HCT116 (cell line): ENCODE data around the gene CARD6. TPM values are rescaled to one million over a fixed set of nuclear protein-coding genes. Genes with fewer than 3 reads are reported as not detected.

ENCODE experiments used
- ATAC-seq: fragments of 200-7000 bp; cut with Tn5 transposase; 2 replicates; pipeline ENCODE4 v1.9.1; 2020; ENCODE audit warnings: mild to moderate bottlenecking, moderate library complexity
- BruUV-seq: library from RNA; stranded (reverse); fragments of 400-500 nt; replicated peaks from 2 replicates; lab custom pipeline; 2021; lab: Mats Ljungman, UMichigan
- CTCF ChIA-PET: fragments of 300-600 bp; sonication (Branson Sonifier 250); formaldehyde crosslinking; loops from one replicate; lab custom pipeline; 2021; ENCODE audit warnings: antibody characterized with exemption; lab: Charles Lee
- POLR2A ChIA-PET: fragments of 300-600, 350-600 bp; sonication (Branson Sonifier 250); formaldehyde crosslinking; loops from one replicate; lab custom pipeline; 2021; ENCODE audit warnings: antibody characterized with exemption; lab: Charles Lee
- RAD21 ChIA-PET, 2 experiments: fragments of 300-600 bp; sonication (Branson Sonifier 250); formaldehyde crosslinking; loops; one replicate each; lab custom pipeline; 2023; ENCODE audit warnings: low total read pairs in 2 of 2; ENCODE audit not compliant: uncharacterized antibody in 2 of 2, unreplicated experiment in 2 of 2, low non-redundant PET in 1 of 2; lab: Charles Lee
- DNase-seq: peaks from one replicate; pipeline ENCODE4 v3.0.0-alpha.2; 2010; ENCODE audit warnings: low read depth, low spot score
- H2AFZ ChIP-seq: fragments of 200-600 bp; shearing (Covaris generic), sonication (generic); 2 replicates; pipeline ENCODE4 v1.6.1; 2017; ENCODE audit warnings: low read depth, mixed run types, mixed read lengths, antibody characterized with exemption, low read length; ENCODE audit not compliant: poor library complexity, severe bottlenecking
- H3K27ac ChIP-seq: 2 replicates; pipeline ENCODE4 v1.5.1; 2012; ENCODE audit warnings: low read depth, low read length
- H3K27me3 ChIP-seq: fragments of 200-600 bp; sonication (generic); 2 replicates; pipeline ENCODE4 v1.6.1; 2016; ENCODE audit warnings: mixed run types, low read length, mixed read lengths; ENCODE audit not compliant: insufficient read depth
- H3K36me3 ChIP-seq, 2 experiments: fragments of 200-500 bp in 1 of 2; fragments of 200-600 bp in 1 of 2; sonication (Bioruptor generic) in 1 of 2; sonication (generic) in 1 of 2; 2 replicates each; pipeline versions ENCODE4 v1.5.1 to v1.6.1; 2014 to 2016; ENCODE audit warnings: low read length in 2 of 2, inconsistent platforms in 1 of 2, mixed read lengths in 1 of 2, mixed run types in 1 of 2; ENCODE audit not compliant: insufficient read depth in 2 of 2, control insufficient read depth in 1 of 2
- H3K4me1 ChIP-seq, 2 experiments: fragments of 200-600 bp in 1 of 2; sonication (generic) in 1 of 2; 2 replicates each; pipeline versions ENCODE4 v1.5.1 to v1.6.1; 2012 to 2017; ENCODE audit warnings: low read length in 2 of 2, inconsistent platforms in 1 of 2, mild to moderate bottlenecking in 1 of 2, mixed read lengths in 1 of 2, mixed run types in 1 of 2, moderate library complexity in 1 of 2; ENCODE audit not compliant: insufficient read depth in 2 of 2, control insufficient read depth in 1 of 2
- H3K4me2 ChIP-seq: fragments of 200-600 bp; sonication (generic); 2 replicates; pipeline ENCODE4 v1.6.1; 2017; ENCODE audit warnings: mixed run types, low read length, mixed read lengths
- H3K4me3 ChIP-seq, 2 experiments: fragments of 200-600 bp in 1 of 2; sonication (generic) in 1 of 2; replicated peaks in 1 of 2; 2 replicates each; pipeline ENCODE4 v1.5.1; 2011 to 2016; ENCODE audit warnings: low read length in 2 of 2, control low read depth in 1 of 2, low read depth in 1 of 2, mild to moderate bottlenecking in 1 of 2, mixed read lengths in 1 of 2, mixed run types in 1 of 2
- H3K79me2 ChIP-seq: fragments of 200-600 bp; sonication (generic); 2 replicates; pipeline ENCODE4 v1.6.1; 2017; ENCODE audit warnings: mild to moderate bottlenecking, mixed run types, low read length, moderate library complexity, mixed read lengths; ENCODE audit not compliant: insufficient read depth
- H3K9ac ChIP-seq: fragments of 200-600 bp; sonication (generic); 2 replicates; pipeline ENCODE4 v1.6.1; 2016; ENCODE audit warnings: low read length, mixed read lengths
- H3K9me2 ChIP-seq: fragments of 200-600 bp; sonication (generic), shearing (Covaris generic); 2 replicates; pipeline ENCODE4 v1.6.1; 2017; ENCODE audit warnings: mixed run types, mild to moderate bottlenecking, moderate library complexity; ENCODE audit not compliant: insufficient read depth
- H3K9me3 ChIP-seq, 2 experiments: fragments of 200-500 bp in 1 of 2; fragments of 200-600 bp in 1 of 2; sonication (Bioruptor generic) in 1 of 2; sonication (generic) in 1 of 2; 2 replicates each; pipeline ENCODE4 v1.6.1; 2014 to 2017; ENCODE audit warnings: low read length in 2 of 2, mixed read lengths in 2 of 2, inconsistent platforms in 1 of 2, low read depth in 1 of 2, mild to moderate bottlenecking in 1 of 2, mixed run types in 1 of 2, moderate library complexity in 1 of 2; ENCODE audit not compliant: control insufficient read depth in 1 of 2, insufficient read depth in 1 of 2
- H4K20me1 ChIP-seq: fragments of 200-600 bp; sonication (generic), shearing (Covaris generic); 2 replicates; pipeline ENCODE4 v1.6.1; 2017; ENCODE audit warnings: mixed run types, mild to moderate bottlenecking, moderate library complexity; ENCODE audit not compliant: insufficient read depth
- CBX3 ChIP-seq: IDR thresholded peaks from 2 replicates; pipeline ENCODE4 v1.6.1; 2012; ENCODE audit warnings: low read depth
- CTCF ChIP-seq, 3 experiments: fragments of 200-600 bp in 1 of 3; sonication (generic) in 1 of 3; IDR thresholded peaks in 2 of 3; conservative IDR thresholded peaks in 1 of 3; 2 replicates each; pipeline ENCODE4 v1.5.1; 2012 to 2017; ENCODE audit warnings: low read depth in 2 of 3, low read length in 2 of 3, antibody characterized with exemption in 1 of 3, borderline replicate concordance in 1 of 3, control low read depth in 1 of 3, mild to moderate bottlenecking in 1 of 3, mixed read lengths in 1 of 3, mixed run types in 1 of 3, moderate library complexity in 1 of 3; ENCODE audit not compliant: insufficient read depth in 1 of 3
- EGR1 ChIP-seq: IDR thresholded peaks from 2 replicates; pipeline ENCODE4 v1.6.1; 2012; ENCODE audit warnings: low read depth
- ELF1 ChIP-seq: IDR thresholded peaks from 2 replicates; pipeline ENCODE4 v1.6.1; 2012; ENCODE audit warnings: low read depth, borderline replicate concordance
- JUND ChIP-seq: IDR thresholded peaks from 2 replicates; pipeline ENCODE4 v1.6.1; 2012
- REST ChIP-seq: IDR thresholded peaks from 2 replicates; pipeline ENCODE4 v1.6.1; 2012; ENCODE audit warnings: low read depth
- SRF ChIP-seq: IDR thresholded peaks from 2 replicates; pipeline ENCODE4 v1.6.1; 2012; ENCODE audit warnings: low read depth
- TCF7L2 ChIP-seq: IDR thresholded peaks from 2 replicates; pipeline ENCODE4 v1.7.0; 2011; ENCODE audit warnings: borderline replicate concordance, inconsistent platforms; ENCODE audit not compliant: insufficient read depth, insufficient read length; ENCODE audit errors: extremely low read depth
- ZBTB33 ChIP-seq: IDR thresholded peaks from 2 replicates; pipeline ENCODE4 v1.6.1; 2011; ENCODE audit warnings: mild to moderate bottlenecking, low read length, moderate library complexity; ENCODE audit not compliant: insufficient replicate concordance; ENCODE audit errors: extremely low read depth
- ZFX ChIP-seq: fragments of 450-650 bp; IDR thresholded peaks from 2 replicates; pipeline ENCODE4 v1.6.1; 2017
- intact Hi-C: fragments of 100-400 bp; cut with micrococcal nuclease; formaldehyde crosslinking; loops from 2 replicates; pipeline ENCODE4 v1.10.0; 2022
- total RNA-seq: library from RNA; stranded (reverse); gene quantifications from one replicate; pipeline ENCODE4 v1.2.1, GENCODE V29; 2021; ENCODE audit not compliant: unreplicated experiment

Gene CARD6
- total RNA-seq, 1 experiment from 2014 or later, result not detected

GRCh38 chr5:40847525-40847924 lies 6.4 kb downstream of the CARD6 start:
- Histone ChIP-seq H3K4me1 (no peaks in the 10 kb centered on the region), H3K4me3 (no peak overlapping the region), H3K36me3 (no peaks in the 10 kb centered on the region), H3K4me2 (no peak overlapping the region), H4K20me1 (no peaks in the 10 kb centered on the region), H3K27ac (no peak overlapping the region), H3K27me3 (no peaks in the 10 kb centered on the region), H3K9me3 (no peaks in the 10 kb centered on the region), H3K79me2 (no peaks in the 10 kb centered on the region), H3K9ac (no peak overlapping the region), H2AFZ (no peak overlapping the region), H3K9me2 (no peaks in the 10 kb centered on the region)
- BruUV-seq, result no TSS peak
- no peak for TF ChIP-seq SRF
- TF ChIP-seq REST, result no peak
- TF ChIP-seq ELF1, result no peak
- TF ChIP-seq ZFX, result no peak
- TF ChIP-seq EGR1, result no peak
- TF ChIP-seq TCF7L2, result no peak
- no peak for TF ChIP-seq ZBTB33
- no peak for TF ChIP-seq CBX3
- TF ChIP-seq CTCF (IDR thresholded peaks at IDR 0.05 in 2 of 3, conservative IDR thresholded peaks at IDR 0.05 in 1 of 3; ENCODE audit: borderline replicate concordance in 1 of 3, insufficient read depth in 1 of 3, low read depth in 2 of 3, low read length in 2 of 3), result no peak
- no peak for TF ChIP-seq JUND
- ChIA-PET POLR2A (no interaction called here), RAD21 (no interaction called here), CTCF (no interaction called here)
- no peak for DNase-seq
- intact Hi-C loops, result no loop called here
- no peak for ATAC-seq
